ENCODE data around the gene PAFAH2.

The PAFAH2 gene

GRCh38 chr1:25932321-25932720, 65.5 kb downstream of the PAFAH2 start:
- Histone ChIP-seq H3K9ac (ENCODE audit: low read length) (no peak overlapping the region), H3K27me3 (ENCODE audit: low read length) (no peaks in the 10 kb centered on the region), H3K4me2 (ENCODE audit: low read depth, low read length, poor library complexity, severe bottlenecking) (no peak overlapping the region), H3K36me3 (ENCODE audit: low read length) (no peaks in the 10 kb centered on the region), H3F3A (ENCODE audit: insufficient read depth) (no peaks in the 10 kb centered on the region), H3K79me2 (ENCODE audit: insufficient read depth, low read length) (no peaks in the 10 kb centered on the region), H3K9me2 (replicated peaks; ENCODE audit: insufficient read depth, low read length) (no peaks in the 10 kb centered on the region), H3K27ac (ENCODE audit: low read depth, low read length) (no peak overlapping the region), H4K20me1 (ENCODE audit: low read depth, low read length) (no peaks in the 10 kb centered on the region), H3K9me3 (ENCODE audit: insufficient read depth, low read length) (no peaks in the 10 kb centered on the region), H2AFZ (ENCODE audit: low read depth, low read length, severe bottlenecking) (no peak overlapping the region), H3K4me3 (ENCODE audit: insufficient read depth, low read length, poor library complexity, severe bottlenecking) (no peak overlapping the region)
- TF ChIP-seq CTCF (IDR thresholded peaks at IDR 0.05; ENCODE audit: insufficient read depth, low read length, poor library complexity, severe bottlenecking): no peak
- no peak for TF ChIP-seq EZH2phosphoT487 (conservative IDR thresholded peaks at IDR 0.05; ENCODE audit: low read length)

- Histone ChIP-seq H3K9me3 (ENCODE audit: insufficient read depth, low read length) (no peaks in the 10 kb centered on the region), H4K20me1 (ENCODE audit: low read depth, low read length) (no peaks in the 10 kb centered on the region), H3K4me2 (ENCODE audit: low read depth, low read length, poor library complexity, severe bottlenecking) (no peak overlapping the region), H3K27me3 (ENCODE audit: low read length) (no peaks in the 10 kb centered on the region), H3K79me2 (ENCODE audit: insufficient read depth, low read length) (no peaks in the 10 kb centered on the region), H3K27ac (ENCODE audit: low read depth, low read length) (no peak overlapping the region), H3K9ac (ENCODE audit: low read length) (no peak overlapping the region), H3K4me3 (ENCODE audit: insufficient read depth, low read length, poor library complexity, severe bottlenecking) (no peak overlapping the region), H3K9me2 (replicated peaks; ENCODE audit: insufficient read depth, low read length) (no peaks in the 10 kb centered on the region), H2AFZ (ENCODE audit: low read depth, low read length, severe bottlenecking) (no peak overlapping the region), H3K36me3 (ENCODE audit: low read length) (no peaks in the 10 kb centered on the region), H3F3A (ENCODE audit: insufficient read depth) (no peaks in the 10 kb centered on the region)
- no peak for TF ChIP-seq CTCF (IDR thresholded peaks at IDR 0.05; ENCODE audit: insufficient read depth, low read length, poor library complexity, severe bottlenecking)
- no peak for TF ChIP-seq EZH2phosphoT487 (conservative IDR thresholded peaks at IDR 0.05; ENCODE audit: low read length)
These were observed 68.8 kb downstream of the PAFAH2 start for GRCh38 chr1:25929016-25929415.

GRCh38 chr1:25927521-25928265, 70.2 kb downstream of the PAFAH2 start:
- Histone ChIP-seq H3F3A (ENCODE audit: insufficient read depth) (no peaks in the 10 kb centered on the region), H4K20me1 (ENCODE audit: low read depth, low read length) (no peaks in the 10 kb centered on the region), H3K36me3 (ENCODE audit: low read length) (no peaks in the 10 kb centered on the region), H3K9ac (ENCODE audit: low read length) (no peak overlapping the region), H3K27me3 (ENCODE audit: low read length) (no peaks in the 10 kb centered on the region), H2AFZ (ENCODE audit: low read depth, low read length, severe bottlenecking) (no peak overlapping the region), H3K9me2 (replicated peaks; ENCODE audit: insufficient read depth, low read length) (no peaks in the 10 kb centered on the region), H3K4me2 (ENCODE audit: low read depth, low read length, poor library complexity, severe bottlenecking) (no peak overlapping the region), H3K79me2 (ENCODE audit: insufficient read depth, low read length) (no peaks in the 10 kb centered on the region), H3K27ac (ENCODE audit: low read depth, low read length) (no peak overlapping the region), H3K4me3 (ENCODE audit: insufficient read depth, low read length, poor library complexity, severe bottlenecking) (no peak overlapping the region), H3K9me3 (ENCODE audit: insufficient read depth, low read length) (no peaks in the 10 kb centered on the region)
- TF ChIP-seq CTCF (IDR thresholded peaks at IDR 0.05; ENCODE audit: insufficient read depth, low read length, poor library complexity, severe bottlenecking) (no peak), EZH2phosphoT487 (conservative IDR thresholded peaks at IDR 0.05; ENCODE audit: low read length) (no peak)
